AG09319 (cell line): ENCODE measurements around the gene LCA5L.

Experiments used
- DNase-seq: peaks from one replicate; pipeline ENCODE4 v3.0.0-alpha.2; 2010; ENCODE audit warnings: low read depth; ENCODE audit errors: extremely low read depth
- TF ChIP-seq, protein P1 (sequence below): IDR thresholded peaks from 2 replicates; pipeline ENCODE4 v1.5.1; 2011; ENCODE audit warnings: low read depth, mild to moderate bottlenecking, inconsistent platforms, low read length, moderate library complexity

The LCA5L gene

DNA sequence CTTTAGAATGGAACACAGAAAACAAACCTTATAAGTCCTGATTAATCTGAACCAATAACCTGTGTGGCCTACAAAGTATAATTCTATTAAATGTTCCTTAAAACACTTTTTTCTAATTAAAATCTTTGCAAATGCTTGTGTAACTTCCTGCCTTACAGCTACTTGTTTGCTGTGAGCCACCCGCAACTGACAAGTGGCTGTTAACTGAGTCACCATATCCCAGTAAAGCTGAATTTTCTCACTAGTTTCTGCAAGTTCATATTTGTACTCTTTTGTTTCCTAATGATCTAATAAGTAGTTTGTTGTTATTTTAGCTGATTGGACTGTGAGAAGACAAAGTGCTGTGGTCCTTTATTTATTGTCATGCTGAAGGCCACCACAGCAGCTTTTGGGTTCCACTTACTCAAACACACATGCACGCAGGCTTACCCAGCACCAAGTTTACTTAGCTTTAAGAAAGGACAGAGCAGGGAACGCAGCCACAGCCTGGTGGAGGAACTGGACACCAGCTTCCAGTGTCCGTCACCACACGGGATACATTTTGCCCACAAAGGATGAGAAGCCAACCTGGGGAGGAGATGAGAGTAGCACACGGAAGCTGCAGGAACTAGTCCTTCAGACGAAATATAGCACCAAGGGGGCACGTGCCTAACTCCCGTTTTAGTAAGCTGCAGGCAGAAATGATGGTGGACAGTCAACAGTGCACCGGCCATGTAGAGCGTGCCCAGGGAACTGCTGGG, 47.8 kb downstream of the LCA5L start:
- DNase-seq: no peak
- TF ChIP-seq, protein P1, sequence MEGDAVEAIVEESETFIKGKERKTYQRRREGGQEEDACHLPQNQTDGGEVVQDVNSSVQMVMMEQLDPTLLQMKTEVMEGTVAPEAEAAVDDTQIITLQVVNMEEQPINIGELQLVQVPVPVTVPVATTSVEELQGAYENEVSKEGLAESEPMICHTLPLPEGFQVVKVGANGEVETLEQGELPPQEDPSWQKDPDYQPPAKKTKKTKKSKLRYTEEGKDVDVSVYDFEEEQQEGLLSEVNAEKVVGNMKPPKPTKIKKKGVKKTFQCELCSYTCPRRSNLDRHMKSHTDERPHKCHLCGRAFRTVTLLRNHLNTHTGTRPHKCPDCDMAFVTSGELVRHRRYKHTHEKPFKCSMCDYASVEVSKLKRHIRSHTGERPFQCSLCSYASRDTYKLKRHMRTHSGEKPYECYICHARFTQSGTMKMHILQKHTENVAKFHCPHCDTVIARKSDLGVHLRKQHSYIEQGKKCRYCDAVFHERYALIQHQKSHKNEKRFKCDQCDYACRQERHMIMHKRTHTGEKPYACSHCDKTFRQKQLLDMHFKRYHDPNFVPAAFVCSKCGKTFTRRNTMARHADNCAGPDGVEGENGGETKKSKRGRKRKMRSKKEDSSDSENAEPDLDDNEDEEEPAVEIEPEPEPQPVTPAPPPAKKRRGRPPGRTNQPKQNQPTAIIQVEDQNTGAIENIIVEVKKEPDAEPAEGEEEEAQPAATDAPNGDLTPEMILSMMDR: no peak

DNA sequence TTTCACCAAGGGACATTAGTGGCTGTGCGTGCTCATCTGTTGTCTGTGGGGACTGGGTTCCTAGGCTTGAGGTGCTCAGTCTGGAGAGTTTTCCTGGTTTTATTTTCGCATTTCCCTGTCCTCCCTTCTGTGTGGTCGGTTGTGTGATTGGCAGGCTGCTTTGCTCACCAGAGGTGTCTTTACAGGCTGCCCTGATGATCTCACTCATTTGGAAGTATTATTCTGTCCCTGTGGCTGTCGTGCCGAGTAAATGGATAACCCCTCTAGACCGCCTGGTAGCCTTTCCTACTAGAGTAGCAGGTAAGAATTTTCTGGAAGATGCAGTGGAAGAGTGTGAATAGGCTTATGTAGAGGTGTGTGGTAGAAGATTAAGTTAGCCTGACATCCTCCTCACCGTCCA, 52.6 kb downstream of the LCA5L start:
- TF ChIP-seq, protein P1: no peak
- no peak for DNase-seq

DNA sequence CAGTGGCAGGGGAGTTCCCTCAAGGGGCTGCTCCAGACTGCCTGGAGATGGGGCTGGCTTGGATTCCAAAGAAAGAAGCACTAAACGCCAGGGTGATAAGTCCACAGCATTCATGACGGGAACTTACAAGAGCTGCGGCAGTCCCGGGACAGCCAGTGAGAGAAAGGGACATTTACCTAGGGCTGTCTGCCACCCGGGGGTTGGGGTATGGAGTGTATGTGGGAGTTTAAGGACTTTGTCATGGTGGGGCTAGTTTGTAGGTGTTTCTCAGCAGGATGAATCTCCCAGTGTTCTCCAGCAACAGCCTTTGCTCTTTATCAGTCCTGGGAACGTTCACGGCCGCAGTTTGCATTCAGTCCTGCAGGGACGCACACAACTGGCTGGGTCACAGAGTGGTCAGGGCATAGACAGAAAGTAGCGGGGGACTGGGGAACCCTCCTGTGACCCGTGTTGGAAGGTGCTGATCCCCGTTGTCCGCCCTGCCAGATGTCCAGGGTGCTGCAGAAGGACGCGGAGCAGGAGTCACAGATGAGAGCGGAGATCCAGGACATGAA, 55.3 kb downstream of the LCA5L start:
- TF ChIP-seq, protein P1: no peak
- DNase-seq: no peak

DNA sequence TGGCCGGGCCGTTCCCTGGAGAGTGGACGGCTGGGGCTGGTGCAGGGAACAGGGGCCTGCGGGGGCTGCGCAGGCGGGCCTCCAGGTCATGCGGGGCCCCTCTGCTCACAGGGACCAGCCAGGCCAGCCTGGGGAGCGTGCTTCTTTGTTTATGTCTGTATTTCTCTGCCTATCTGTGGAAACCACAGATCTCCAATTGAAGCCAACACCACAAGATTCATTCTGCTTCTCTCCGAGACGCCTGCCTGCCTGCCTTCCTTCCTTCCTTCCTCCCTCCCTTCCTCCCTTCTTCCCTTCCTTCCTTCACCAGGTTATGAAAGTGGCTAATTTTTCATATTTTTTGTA, 56.8 kb downstream of the LCA5L start:
- TF ChIP-seq, protein P1: no peak
- DNase-seq: no peak

DNA sequence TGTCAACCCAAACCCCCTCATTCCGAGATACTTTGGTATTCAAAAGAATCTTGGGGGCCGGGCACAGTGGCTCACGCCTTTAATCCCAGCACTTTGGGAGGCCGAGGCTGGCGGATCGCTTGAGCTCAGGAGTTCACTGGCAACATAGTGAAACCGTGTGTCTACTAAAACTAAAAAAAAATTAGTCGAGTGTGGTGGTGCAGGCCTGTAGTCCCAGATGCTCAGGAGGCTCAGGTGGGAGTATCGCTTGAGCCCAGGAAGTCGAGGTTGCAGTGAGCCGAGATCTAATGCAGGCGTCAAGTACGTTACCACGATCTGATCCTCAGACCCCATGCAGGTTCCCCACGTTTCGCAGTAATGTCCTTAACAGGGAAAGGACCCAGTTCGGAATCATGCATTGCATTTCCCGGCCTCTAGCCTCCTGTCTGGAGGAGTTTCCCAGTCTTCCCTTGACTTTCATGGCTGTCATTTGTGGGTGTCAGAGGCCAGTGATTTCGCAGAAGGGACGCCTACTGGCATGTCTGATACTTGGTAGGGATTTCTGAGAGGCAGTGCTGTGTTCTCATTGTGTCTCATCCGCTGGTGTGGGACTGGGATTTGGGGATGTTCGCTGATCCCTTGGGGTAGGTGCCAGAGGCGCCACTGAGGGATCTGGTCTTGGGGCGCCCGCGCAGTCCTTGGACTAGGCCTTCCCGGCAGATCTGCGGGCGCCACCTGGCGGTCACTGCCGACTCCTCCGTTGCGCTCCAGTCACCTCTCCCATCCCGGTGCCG, 57.4 kb downstream of the LCA5L start:
- DNase-seq: peak; percentile 52
- TF ChIP-seq, protein P1: peak; percentile 92

DNA sequence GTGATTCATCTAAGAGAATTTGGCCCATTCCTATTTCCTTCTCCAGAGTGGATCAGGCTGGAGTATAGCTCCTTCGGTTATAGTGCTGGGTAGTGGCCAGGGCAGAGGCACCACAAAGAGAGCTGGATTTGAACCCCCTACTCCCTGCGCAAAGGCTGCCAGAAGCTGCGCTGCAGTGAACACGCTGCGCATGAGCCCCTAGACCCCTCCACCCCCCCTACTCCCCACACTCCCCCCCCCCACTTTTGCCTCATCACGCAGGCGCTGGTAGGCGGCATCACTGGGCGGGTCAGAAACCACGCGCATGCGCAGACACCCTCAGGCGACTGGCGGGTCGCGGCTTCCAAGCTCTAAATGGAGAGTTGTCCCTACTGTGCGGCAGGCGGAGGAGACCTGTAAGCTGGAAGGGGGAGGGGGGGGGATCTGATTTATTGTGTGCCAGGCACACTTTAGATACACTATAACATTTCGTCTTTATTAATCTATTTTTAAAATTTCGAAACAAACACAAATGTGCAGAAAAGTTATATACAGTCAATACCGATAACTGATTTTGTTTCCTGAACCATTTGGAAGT, 58.0 kb downstream of the LCA5L start:
- TF ChIP-seq, protein P1: no peak
- peak; percentile 68 for DNase-seq

DNA sequence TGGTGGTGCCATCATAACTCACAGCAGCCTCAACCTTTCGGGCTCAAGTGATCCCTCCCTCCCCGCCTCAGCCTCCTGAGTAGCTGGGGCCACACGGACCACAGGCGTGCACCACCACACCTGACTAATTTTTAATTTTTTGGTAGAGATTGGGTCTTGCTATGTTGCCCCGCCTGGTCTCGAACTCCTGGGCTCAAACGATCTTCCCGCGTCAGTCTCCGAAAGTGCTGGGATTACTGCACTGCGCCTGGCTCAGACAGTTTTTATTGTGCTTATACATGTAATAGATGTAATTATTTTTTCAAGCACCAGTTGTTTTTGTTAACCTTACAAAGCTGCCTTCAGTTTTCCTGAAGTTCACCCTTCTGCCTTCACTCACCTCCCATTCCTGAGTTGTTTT, 58.7 kb downstream of the LCA5L start:
- TF ChIP-seq, protein P1: no peak
- no peak for DNase-seq
